DMS153 treated with DMSO at 0.1 percent for 48 hours (cell line): Measurements from ENCODE around the gene KLF2.
"Not testable (repeated sequence)": the region's sequence is repeated elsewhere in the genome, so short reads cannot be mapped to it uniquely, and the experiment has no call there.

Source experiments
- DNase-seq: peaks from one replicate; lab custom pipeline; 2025; ENCODE audit not compliant: unreplicated experiment; lab: John Stamatoyannopoulos, UW

Gene KLF2

GRCh38 chr19:16336571-16336970, 11.9 kb downstream of the KLF2 start:
- no peak for DNase-seq

DNA sequence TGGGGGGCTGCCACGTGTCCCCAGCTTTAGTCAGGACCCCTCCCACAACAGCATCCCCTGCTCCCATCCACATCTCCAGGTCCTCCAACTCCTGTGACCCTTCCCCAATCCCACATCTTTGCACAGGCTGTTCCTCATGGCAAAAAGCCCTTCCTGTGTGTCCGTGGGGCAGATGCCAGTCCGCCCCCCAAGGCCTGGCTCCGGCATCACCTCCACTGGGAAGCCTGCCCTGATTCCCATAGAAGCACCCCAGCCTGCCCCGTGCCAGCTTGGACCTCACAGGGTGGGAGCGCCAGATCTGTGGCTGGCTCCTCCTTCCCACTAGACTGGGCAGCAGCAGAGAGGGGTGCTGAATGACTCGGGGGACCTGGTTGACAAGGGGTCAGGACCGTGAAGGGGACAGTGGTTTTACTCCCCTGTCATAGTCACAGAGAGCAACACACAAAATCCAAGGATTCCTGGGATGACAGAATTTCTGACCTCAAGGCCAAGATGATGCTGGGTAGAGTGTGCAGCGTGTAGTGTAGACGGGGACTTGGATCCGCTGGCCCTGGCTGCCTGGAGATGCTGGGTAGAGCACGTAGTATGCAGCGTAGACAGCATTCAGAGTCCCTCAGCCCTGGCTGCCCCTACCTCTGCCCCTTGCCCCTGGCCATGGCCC, 13.3 kb downstream of the KLF2 start:
- DNase-seq, result no peak

- no peak for DNase-seq
These were observed 14.1 kb downstream of the KLF2 start for GRCh38 chr19:16338470-16339360.

DNA sequence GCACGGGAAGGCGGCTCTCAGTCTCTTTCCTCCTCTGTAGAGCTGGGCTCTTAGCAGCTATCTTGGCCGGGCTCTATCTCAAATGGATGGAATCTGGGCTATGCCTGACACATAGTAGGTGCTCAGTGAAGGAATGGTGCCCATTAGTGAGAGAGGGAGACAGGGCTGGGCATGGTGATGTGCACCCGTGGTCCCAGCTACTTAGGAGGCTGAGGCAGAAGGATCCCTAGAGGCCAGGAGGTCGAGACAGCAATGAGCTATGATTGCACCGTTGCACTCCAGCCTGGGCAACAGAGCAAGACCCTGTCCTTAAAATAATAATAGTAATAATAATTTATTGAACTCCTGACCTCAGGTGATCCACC, 14.7 kb downstream of the KLF2 start:
- DNase-seq, result no peak

GRCh38 chr19:16340092-16340491, 15.5 kb downstream of the KLF2 start:
- no peak for DNase-seq

GRCh38 chr19:16340654-16341053, 16.0 kb downstream of the KLF2 start:
- DNase-seq, result no peak

- no peak for DNase-seq
These were observed 17.5 kb downstream of the KLF2 start for GRCh38 chr19:16342002-16342715.

GRCh38 chr19:16343156-16343555, 18.5 kb downstream of the KLF2 start:
- DNase-seq, result no peak

GRCh38 chr19:16345457-16345856, 20.8 kb downstream of the KLF2 start:
- DNase-seq, result no peak

- DNase-seq, result not testable (repeated sequence)
These were observed 22.5 kb downstream of the KLF2 start for GRCh38 chr19:16347099-16347498.

DNA sequence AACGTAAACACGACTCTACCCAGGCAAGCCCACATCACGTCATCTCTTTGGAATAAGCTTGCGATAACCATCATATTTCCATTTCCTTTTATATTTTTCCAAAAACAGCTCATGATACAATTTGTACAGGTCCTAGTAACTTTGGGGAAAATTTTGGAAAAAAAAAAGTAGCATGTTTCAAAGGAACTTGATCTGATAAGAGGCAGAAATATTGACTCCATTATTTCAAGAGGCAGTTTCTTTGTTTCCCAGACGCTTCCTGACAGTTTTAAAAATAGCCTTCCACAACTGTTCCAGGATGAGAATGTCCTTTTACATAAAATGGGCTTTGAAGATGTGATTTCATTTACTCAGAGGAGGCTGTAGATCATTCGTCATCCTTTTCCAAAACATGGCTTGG, 23.1 kb downstream of the KLF2 start:
- DNase-seq, result no peak

GRCh38 chr19:16349551-16350152, 25.0 kb downstream of the KLF2 start:
- no peak for DNase-seq

- no peak for DNase-seq
These were observed 26.6 kb downstream of the KLF2 start for GRCh38 chr19:16351133-16351809.

DNA sequence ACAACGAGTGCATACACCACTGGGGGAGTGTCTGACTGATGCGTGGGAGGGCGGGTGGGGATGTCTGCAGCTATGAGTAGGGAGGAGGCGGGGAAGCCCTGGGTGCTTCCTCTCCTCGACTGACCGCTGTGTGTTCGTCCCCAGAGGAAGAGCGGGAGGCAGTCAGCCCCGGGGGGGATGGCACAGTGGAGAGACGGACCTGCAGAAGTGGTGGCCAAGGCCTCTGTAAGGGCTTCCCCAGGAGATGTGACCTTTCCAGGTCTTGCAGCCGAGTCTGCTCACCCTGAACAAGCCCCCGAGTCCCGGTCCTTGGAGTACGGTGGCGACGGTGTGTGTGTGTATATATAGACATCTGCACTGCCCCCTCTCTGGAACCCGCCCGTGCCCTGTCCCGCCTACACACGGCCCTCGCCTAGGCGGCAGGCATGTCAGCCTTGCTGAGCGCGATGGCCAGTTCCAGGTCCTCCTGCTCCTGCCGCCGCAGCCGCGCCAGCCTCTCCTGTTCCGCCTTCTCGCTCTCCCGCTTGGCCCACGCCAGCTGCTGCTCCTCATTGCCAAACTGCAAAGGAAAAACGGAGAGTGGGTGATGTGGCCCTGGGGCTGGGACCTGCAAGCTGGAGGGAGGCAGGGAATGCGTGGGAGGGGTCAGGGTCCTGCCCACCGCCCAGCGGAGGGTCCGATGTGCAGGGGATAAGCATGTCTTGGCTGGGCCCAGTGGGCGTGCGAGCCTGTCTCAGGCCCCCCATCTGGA, 30.8 kb downstream of the KLF2 start:
- no peak for DNase-seq

GRCh38 chr19:16358456-16358855, 33.8 kb downstream of the KLF2 start:
- DNase-seq, result no peak

GRCh38 chr19:16359074-16359473, 34.4 kb downstream of the KLF2 start:
- no peak for DNase-seq

- DNase-seq, result no peak
These were observed 35.3 kb downstream of the KLF2 start for GRCh38 chr19:16359964-16360363.

- no peak for DNase-seq
These were observed 36.1 kb downstream of the KLF2 start for GRCh38 chr19:16360738-16361137.

DNA sequence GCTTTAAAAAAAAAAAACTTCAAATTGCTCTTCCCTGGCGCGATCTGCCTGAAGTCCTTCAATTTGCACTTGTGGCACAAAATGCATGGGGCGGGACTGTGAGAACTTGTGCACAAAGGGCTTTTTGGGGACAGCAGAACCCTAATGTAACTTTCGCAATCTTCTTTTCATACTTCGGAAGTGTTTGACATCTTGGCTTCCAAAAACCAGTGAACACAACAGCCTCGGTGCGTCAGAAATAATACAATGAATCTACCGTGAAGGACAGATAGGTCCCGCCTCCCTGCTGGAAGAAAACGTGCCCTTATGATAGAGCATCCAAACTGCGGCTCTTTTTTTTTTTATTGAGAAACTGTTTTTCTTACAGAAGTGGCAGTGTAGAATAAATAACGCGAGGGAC, 36.6 kb downstream of the KLF2 start:
- no peak for DNase-seq

GRCh38 chr19:16361926-16362325, 37.3 kb downstream of the KLF2 start:
- DNase-seq, result no peak
